ENCODE data around the gene MGLL.
"Not testable (repeated sequence)": the region's sequence is repeated elsewhere in the genome, so short reads cannot be mapped to it uniquely, and the experiment has no call there.

MGLL gene

GRCh38 chr3:127707851-127708411 lies 114.4 kb downstream of the MGLL start:
- no peak for DNase-seq (ENCODE audit: low spot score)

- DNase-seq (ENCODE audit: low spot score) = no peak
Measured at GRCh38 chr3:127706785-127707351, 115.4 kb downstream of the MGLL start.

- no peak for DNase-seq (ENCODE audit: low spot score)
Measured at GRCh38 chr3:127706312-127706711, 116.0 kb downstream of the MGLL start.

GRCh38 chr3:127704840-127705239 lies 117.5 kb downstream of the MGLL start:
- not testable (repeated sequence) for DNase-seq (ENCODE audit: low spot score)

- no peak for DNase-seq (ENCODE audit: low spot score)
Measured at GRCh38 chr3:127702151-127702578, 120.2 kb downstream of the MGLL start.

GRCh38 chr3:127701280-127701911 lies 120.9 kb downstream of the MGLL start:
- DNase-seq (ENCODE audit: low spot score) = no peak

GRCh38 chr3:127700406-127700805 lies 121.9 kb downstream of the MGLL start:
- no peak for DNase-seq (ENCODE audit: low spot score)

- DNase-seq (ENCODE audit: low spot score) = no peak
Measured at GRCh38 chr3:127699416-127700300, 122.7 kb downstream of the MGLL start.

GRCh38 chr3:127698691-127699415 lies 123.5 kb downstream of the MGLL start:
- DNase-seq (ENCODE audit: low spot score) = no peak

- no peak for DNase-seq (ENCODE audit: low spot score)
Measured at GRCh38 chr3:127698286-127698685, 124.0 kb downstream of the MGLL start.

- no peak for DNase-seq (ENCODE audit: low spot score)
Measured at GRCh38 chr3:127697551-127698240, 124.6 kb downstream of the MGLL start.

- DNase-seq (ENCODE audit: low spot score) = peak; percentile 34
Measured at GRCh38 chr3:127694467-127695215, 127.7 kb downstream of the MGLL start.

- no peak for DNase-seq (ENCODE audit: low spot score)
Measured at GRCh38 chr3:127693336-127693843, 128.9 kb downstream of the MGLL start.

GRCh38 chr3:127692501-127693335 lies 129.6 kb downstream of the MGLL start:
- no peak for DNase-seq (ENCODE audit: low spot score)

- DNase-seq (ENCODE audit: low spot score) = no peak
Measured at GRCh38 chr3:127691974-127692373, 130.3 kb downstream of the MGLL start.

GRCh38 chr3:127691489-127691888 lies 130.8 kb downstream of the MGLL start:
- no peak for DNase-seq (ENCODE audit: low spot score)

- DNase-seq (ENCODE audit: low spot score) = peak; percentile 61
Measured at GRCh38 chr3:127690823-127691452, 131.4 kb downstream of the MGLL start.

- peak; percentile 55 for DNase-seq (ENCODE audit: low spot score)
Measured at GRCh38 chr3:127690106-127690505, 132.2 kb downstream of the MGLL start.

- DNase-seq (ENCODE audit: low spot score) = no peak
Measured at GRCh38 chr3:127689266-127689860, 133.0 kb downstream of the MGLL start.

All from LoVo (cell line).